ENCODE data around the gene RARS1.

The RARS1 gene

GRCh38 chr5:168486136-168486879 lies at the start of gene RARS1:
Gene RARS1 (plus strand): TSS chr5:168486471. CDS start chr5:168486499, 28 bp downstream.
- DNase-seq (ENCODE audit: low spot score) (peak; percentile 97), FAIRE-seq (no peak)

GRCh38 chr5:168438349-168438748 lies 47.9 kb upstream of the RARS1 start:
- DNase-seq (ENCODE audit: low spot score) (no peak), FAIRE-seq (no peak)

- FAIRE-seq, result no peak
- DNase-seq (ENCODE audit: low spot score), result no peak
Observed at GRCh38 chr5:168443533-168443932, 42.7 kb upstream of the RARS1 start.

- FAIRE-seq (no peak), DNase-seq (ENCODE audit: low spot score) (no peak)
Observed at GRCh38 chr5:168443950-168444700, 42.1 kb upstream of the RARS1 start.

GRCh38 chr5:168446983-168447619 lies 39.2 kb upstream of the RARS1 start:
- FAIRE-seq, result no peak
- DNase-seq (ENCODE audit: low spot score), result no peak

- no peak for FAIRE-seq
- DNase-seq (ENCODE audit: low spot score), result no peak
Observed at GRCh38 chr5:168447808-168448207, 38.5 kb upstream of the RARS1 start.

- no peak for FAIRE-seq
- DNase-seq (ENCODE audit: low spot score), result no peak
Observed at GRCh38 chr5:168449166-168449565, 37.1 kb upstream of the RARS1 start.

- no peak for FAIRE-seq
Observed at GRCh38 chr5:168451565-168451964, 34.7 kb upstream of the RARS1 start.

GRCh38 chr5:168455201-168455600 lies 31.1 kb upstream of the RARS1 start:
- no peak for FAIRE-seq

More at GRCh38 chr5:168451565-168451964, 34.7 kb upstream of the RARS1 start:
- DNase-seq (ENCODE audit: low spot score), result no peak

GRCh38 chr5:168457542-168457941 lies 28.7 kb upstream of the RARS1 start:
- DNase-seq (ENCODE audit: low spot score) (no peak), FAIRE-seq (no peak)

More at GRCh38 chr5:168455201-168455600, 31.1 kb upstream of the RARS1 start:
- no peak for DNase-seq (ENCODE audit: low spot score)

- no peak for FAIRE-seq
- no peak for DNase-seq (ENCODE audit: low spot score)
Observed at GRCh38 chr5:168460606-168461005, 25.7 kb upstream of the RARS1 start.

- FAIRE-seq (no peak), DNase-seq (ENCODE audit: low spot score) (no peak)
Observed at GRCh38 chr5:168463081-168463480, 23.2 kb upstream of the RARS1 start.

GRCh38 chr5:168464214-168464613 lies 22.1 kb upstream of the RARS1 start:
- FAIRE-seq, result no peak
- DNase-seq (ENCODE audit: low spot score), result no peak

- FAIRE-seq (no peak), DNase-seq (ENCODE audit: low spot score) (no peak)
Observed at GRCh38 chr5:168464641-168465040, 21.6 kb upstream of the RARS1 start.

- FAIRE-seq, result no peak
- DNase-seq (ENCODE audit: low spot score), result no peak
Observed at GRCh38 chr5:168467755-168468330, 18.4 kb upstream of the RARS1 start.

- FAIRE-seq, result no peak
- no peak for DNase-seq (ENCODE audit: low spot score)
Observed at GRCh38 chr5:168468836-168469235, 17.4 kb upstream of the RARS1 start.

GRCh38 chr5:168469816-168470215 lies 16.5 kb upstream of the RARS1 start:
- FAIRE-seq, result no peak

GRCh38 chr5:168471785-168472184 lies 14.5 kb upstream of the RARS1 start:
- peak; percentile 30 for DNase-seq (ENCODE audit: low spot score)
- no peak for FAIRE-seq

More at GRCh38 chr5:168469816-168470215, 16.5 kb upstream of the RARS1 start:
- DNase-seq (ENCODE audit: low spot score), result no peak

GRCh38 chr5:168472329-168472728 lies 13.9 kb upstream of the RARS1 start:
- DNase-seq (ENCODE audit: low spot score) (peak; percentile 89), FAIRE-seq (no peak)

GRCh38 chr5:168474319-168474718 lies 12.0 kb upstream of the RARS1 start:
- DNase-seq (ENCODE audit: low spot score), result no peak
- no peak for FAIRE-seq

- DNase-seq (ENCODE audit: low spot score), result peak; percentile 58
- no peak for FAIRE-seq
Observed at GRCh38 chr5:168477060-168477459, 9.2 kb upstream of the RARS1 start.

- FAIRE-seq, result no peak
- DNase-seq (ENCODE audit: low spot score), result no peak
Observed at GRCh38 chr5:168479166-168479565, 7.1 kb upstream of the RARS1 start.
